Loucy (cell line): ENCODE data around the gene DDX19B.
"Not testable (repeated sequence)": the region's sequence is repeated elsewhere in the genome, so short reads cannot be mapped to it uniquely, and the experiment has no call there.

Source experiments
- H2AFZ ChIP-seq: fragments of 200-600 bp; sonication (generic); 2 replicates; pipeline ENCODE4 v1.6.0; 2016; ENCODE audit warnings: antibody characterized with exemption, mild to moderate bottlenecking, low read length, moderate library complexity
- H3F3A ChIP-seq: fragments of 200-600 bp; 2 replicates; pipeline ENCODE4 v1.6.0; 2016; ENCODE audit warnings: antibody characterized with exemption, low read depth, mild to moderate bottlenecking
- H3K27me3 ChIP-seq: fragments of 200-600 bp; sonication (generic); 2 replicates; pipeline ENCODE4 v1.6.1; 2014; ENCODE audit warnings: low read length, mild to moderate bottlenecking; ENCODE audit not compliant: insufficient read depth, poor library complexity, severe bottlenecking
- H3K36me3 ChIP-seq: fragments of 200-600 bp; sonication (generic); 2 replicates; pipeline ENCODE4 v1.6.1; 2016; ENCODE audit warnings: low read length; ENCODE audit not compliant: insufficient read depth
- H3K4me1 ChIP-seq: fragments of 200-600 bp; sonication (generic); 2 replicates; pipeline ENCODE4 v1.5.1; 2014; ENCODE audit warnings: low read length, mild to moderate bottlenecking; ENCODE audit not compliant: insufficient read depth, poor library complexity, severe bottlenecking
- H3K4me2 ChIP-seq: fragments of 200-600 bp; sonication (generic); 2 replicates; pipeline ENCODE4 v1.6.0; 2014; ENCODE audit warnings: antibody characterized with exemption, low read length, low read depth, mild to moderate bottlenecking; ENCODE audit not compliant: poor library complexity, severe bottlenecking
- H3K4me3 ChIP-seq: fragments of 200-600 bp; sonication (generic); 2 replicates; pipeline ENCODE4 v1.5.1; 2014; ENCODE audit warnings: low read length, mild to moderate bottlenecking, mixed read lengths; ENCODE audit not compliant: poor library complexity, severe bottlenecking
- H3K79me2 ChIP-seq: fragments of 200-600 bp; sonication (generic); 2 replicates; pipeline ENCODE4 v1.6.1; 2014; ENCODE audit warnings: low read length; ENCODE audit not compliant: insufficient read depth
- H3K9ac ChIP-seq: fragments of 200-600 bp; sonication (generic); 2 replicates; pipeline ENCODE4 v1.6.0; 2014; ENCODE audit warnings: mild to moderate bottlenecking, low read depth, low read length, moderate library complexity; ENCODE audit not compliant: poor library complexity, severe bottlenecking
- H3K9me2 ChIP-seq: fragments of 200-600 bp; sonication (generic); replicated peaks from 2 replicates; pipeline ENCODE4 v1.6.1; 2016; ENCODE audit warnings: low read depth, low read length, mixed read lengths
- H3K9me3 ChIP-seq: fragments of 200-600 bp; sonication (generic); 2 replicates; pipeline ENCODE4 v1.6.1; 2014; ENCODE audit warnings: mild to moderate bottlenecking, antibody characterized with exemption, low read length, low read depth; ENCODE audit not compliant: insufficient read depth
- H4K20me1 ChIP-seq: fragments of 200-600 bp; sonication (generic); 2 replicates; pipeline ENCODE4 v1.6.0; 2014; ENCODE audit warnings: antibody characterized with exemption, low read length, mild to moderate bottlenecking; ENCODE audit not compliant: insufficient read depth, poor library complexity, severe bottlenecking
- EZH2phosphoT487 ChIP-seq: fragments of 200-600 bp; IDR thresholded peaks from 2 replicates; pipeline ENCODE4 v1.6.1; 2018; ENCODE audit warnings: antibody characterized with exemption, mild to moderate bottlenecking, moderate library complexity, borderline replicate concordance
- TF ChIP-seq, protein P1 (sequence below): fragments of 200-600 bp; sonication (generic); conservative IDR thresholded peaks from 2 replicates; pipeline ENCODE4 v1.5.1; 2014; ENCODE audit warnings: mild to moderate bottlenecking, antibody characterized with exemption, low read length

DDX19B gene

DNA sequence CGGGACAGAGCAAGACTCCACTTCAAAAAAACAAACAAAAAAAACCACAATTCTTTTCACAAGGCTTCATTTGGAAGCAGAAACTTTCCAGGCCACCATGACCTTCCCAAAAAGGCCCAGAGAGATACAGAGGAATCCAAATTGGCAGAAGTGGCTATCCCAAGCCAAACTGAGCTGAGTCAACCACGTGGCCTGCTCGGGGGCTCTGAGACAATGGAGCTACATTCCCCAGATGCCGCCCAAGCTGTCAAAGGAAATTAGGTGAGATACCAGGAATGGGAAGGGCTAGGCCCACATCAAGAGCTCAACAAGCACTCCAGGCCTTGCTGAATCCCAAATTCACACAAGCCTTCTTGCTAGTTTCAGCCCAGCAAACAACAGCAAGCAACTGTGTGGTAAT, 41.6 kb upstream of the DDX19B start:
- Histone ChIP-seq H3K9me3 (no peaks in the 10 kb centered on the region), H3F3A (0 out of 2 replicates have a peak, but pooled peaks cover 1% of the 10 kb centered on the region), H3K79me2 (no peaks in the 10 kb centered on the region), H3K4me3 (no peak overlapping the region), H4K20me1 (no peaks in the 10 kb centered on the region), H3K9me2 (no peaks in the 10 kb centered on the region), H3K4me1 (no peaks in the 10 kb centered on the region), H3K36me3 (peaks cover 89% of the 10 kb centered on the region; the same call in 1 of the 2 replicates), H3K4me2 (no peak overlapping the region), H3K9ac (no peak overlapping the region), H3K27me3 (no peaks in the 10 kb centered on the region), H2AFZ (no peak overlapping the region)
- TF ChIP-seq, protein P1, sequence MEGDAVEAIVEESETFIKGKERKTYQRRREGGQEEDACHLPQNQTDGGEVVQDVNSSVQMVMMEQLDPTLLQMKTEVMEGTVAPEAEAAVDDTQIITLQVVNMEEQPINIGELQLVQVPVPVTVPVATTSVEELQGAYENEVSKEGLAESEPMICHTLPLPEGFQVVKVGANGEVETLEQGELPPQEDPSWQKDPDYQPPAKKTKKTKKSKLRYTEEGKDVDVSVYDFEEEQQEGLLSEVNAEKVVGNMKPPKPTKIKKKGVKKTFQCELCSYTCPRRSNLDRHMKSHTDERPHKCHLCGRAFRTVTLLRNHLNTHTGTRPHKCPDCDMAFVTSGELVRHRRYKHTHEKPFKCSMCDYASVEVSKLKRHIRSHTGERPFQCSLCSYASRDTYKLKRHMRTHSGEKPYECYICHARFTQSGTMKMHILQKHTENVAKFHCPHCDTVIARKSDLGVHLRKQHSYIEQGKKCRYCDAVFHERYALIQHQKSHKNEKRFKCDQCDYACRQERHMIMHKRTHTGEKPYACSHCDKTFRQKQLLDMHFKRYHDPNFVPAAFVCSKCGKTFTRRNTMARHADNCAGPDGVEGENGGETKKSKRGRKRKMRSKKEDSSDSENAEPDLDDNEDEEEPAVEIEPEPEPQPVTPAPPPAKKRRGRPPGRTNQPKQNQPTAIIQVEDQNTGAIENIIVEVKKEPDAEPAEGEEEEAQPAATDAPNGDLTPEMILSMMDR, result no peak
- TF ChIP-seq EZH2phosphoT487, result no peak

- Histone ChIP-seq H3K27me3 (no peaks in the 10 kb centered on the region), H3K4me1 (no peaks in the 10 kb centered on the region), H2AFZ (no peak overlapping the region), H3K9me2 (no peaks in the 10 kb centered on the region), H3K4me2 (no peak overlapping the region), H3K79me2 (no peaks in the 10 kb centered on the region), H3K4me3 (no peak overlapping the region), H4K20me1 (no peaks in the 10 kb centered on the region), H3F3A (no peaks in the 10 kb centered on the region), H3K9ac (no peak overlapping the region), H3K9me3 (no peaks in the 10 kb centered on the region), H3K36me3 (peaks cover 87% of the 10 kb centered on the region; the same call in 1 of the 2 replicates)
- no peak for TF ChIP-seq EZH2phosphoT487
- TF ChIP-seq, protein P1, result no peak
Measured at GRCh38 chr16:70258065-70258464, 40.9 kb upstream of the DDX19B start.

DNA sequence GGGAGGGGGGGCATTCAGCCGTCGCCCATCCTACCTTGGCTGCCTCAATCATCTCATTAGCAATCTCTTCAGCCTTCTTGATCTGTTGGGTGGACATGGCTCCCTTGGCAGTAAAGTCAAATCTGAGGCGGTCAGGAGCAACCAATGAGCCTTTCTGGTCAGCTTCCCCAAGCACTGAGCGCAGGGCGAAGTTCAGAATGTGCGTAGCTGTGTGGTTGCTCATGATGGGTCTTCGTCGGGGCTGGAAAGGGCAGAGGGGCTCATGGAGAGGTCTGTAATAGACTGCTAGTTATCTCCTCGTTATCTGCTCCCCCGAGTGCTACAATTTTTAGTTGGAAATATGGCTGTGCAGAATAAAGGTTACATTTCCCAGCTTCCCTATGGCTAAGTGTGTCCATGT, 40.0 kb upstream of the DDX19B start:
- no peak for TF ChIP-seq EZH2phosphoT487
- TF ChIP-seq, protein P1, result no peak
- Histone ChIP-seq H3K4me1 (no peaks in the 10 kb centered on the region), H2AFZ (no peak overlapping the region), H3K79me2 (no peaks in the 10 kb centered on the region), H3F3A (no peaks in the 10 kb centered on the region), H3K4me2 (no peak overlapping the region), H3K9me2 (no peaks in the 10 kb centered on the region), H3K4me3 (no peak overlapping the region), H3K27me3 (no peaks in the 10 kb centered on the region), H3K9me3 (no peaks in the 10 kb centered on the region), H3K36me3 (peaks cover 87% of the 10 kb centered on the region; the same call in 1 of the 2 replicates), H3K9ac (no peak overlapping the region), H4K20me1 (no peaks in the 10 kb centered on the region)

DNA sequence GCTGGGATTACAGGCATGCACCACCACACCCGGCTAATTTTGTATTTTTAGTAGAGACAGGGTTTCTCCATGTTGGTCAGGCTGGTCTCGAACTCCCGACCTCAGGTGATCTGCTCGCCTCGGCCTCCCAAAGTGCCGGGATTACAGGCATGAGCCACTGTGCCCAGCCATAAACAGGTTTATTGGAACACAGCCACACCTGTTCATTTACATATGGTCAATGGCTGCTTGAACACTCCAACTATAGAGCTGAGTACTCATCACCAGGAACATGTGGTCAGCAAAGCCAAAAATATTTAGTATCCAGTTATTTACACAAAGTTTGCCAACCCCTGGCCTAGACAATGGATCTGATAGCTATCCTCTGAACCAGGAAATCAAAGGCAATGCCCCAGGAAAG, 39.1 kb upstream of the DDX19B start:
- H3K9me3 ChIP-seq, H3K4me1 ChIP-seq, H3K4me3 ChIP-seq, H2AFZ ChIP-seq, H3F3A ChIP-seq, H3K9me2 ChIP-seq, H3K79me2 ChIP-seq, H3K27me3 ChIP-seq, H4K20me1 ChIP-seq, H3K4me2 ChIP-seq, H3K9ac ChIP-seq: not testable (repeated sequence)
- H3K36me3 ChIP-seq, result peaks cover 87% of the 10 kb centered on the region
